H1 (cell line): ENCODE measurements around the gene C9orf50. TPM values are rescaled to one million over a fixed set of nuclear protein-coding genes. Genes with fewer than 3 reads are reported as not detected.

ENCODE experiments used
- CTCF ChIA-PET: fragments of 300-600 bp; sonication (Branson Sonifier 250); formaldehyde crosslinking; loops from one replicate; lab custom pipeline; 2021; ENCODE audit not compliant: partially characterized antibody; lab: Charles Lee
- POLR2A ChIA-PET: fragments of 300-600 bp; sonication (Branson Sonifier 250); formaldehyde crosslinking; loops from one replicate; lab custom pipeline; 2021; ENCODE audit warnings: inconsistent platforms; ENCODE audit not compliant: partially characterized antibody; lab: Charles Lee
- DNase-seq, 2 experiments: peaks; one replicate each; pipeline versions ENCODE4 v3.0.0 to v3.0.0-alpha.2; 2010 to 2022; ENCODE audit warnings: low spot score in 2 of 2, low read depth in 1 of 2, mixed read lengths in 1 of 2
- FAIRE-seq: peaks from 2 replicates; lab custom pipeline; 2011; peaks lifted over from hg19 to GRCh38; lab: Jason Lieb, UNC
- H2AFZ ChIP-seq: 2 replicates; pipeline ENCODE4 v1.8.1; 2012; ENCODE audit warnings: low read length, inconsistent platforms
- H2AK5ac ChIP-seq: 2 replicates; pipeline ENCODE4 v1.6.1; 2013; ENCODE audit warnings: low read depth, low read length
- H2BK120ac ChIP-seq: replicated peaks from 2 replicates; pipeline ENCODE3; 2013; ENCODE audit warnings: low read depth, low read length, inconsistent platforms
- H2BK12ac ChIP-seq: 2 replicates; pipeline ENCODE4 v1.6.1; 2013; ENCODE audit warnings: low read depth, low read length
- H2BK15ac ChIP-seq: 2 replicates; pipeline ENCODE4 v1.6.1; 2013; ENCODE audit warnings: low read length
- H2BK20ac ChIP-seq: 2 replicates; pipeline ENCODE4 v1.6.1; 2013; ENCODE audit warnings: low read length
- H2BK5ac ChIP-seq: 2 replicates; pipeline ENCODE4 v1.6.1; 2013; ENCODE audit warnings: low read depth, low read length
- H3K14ac ChIP-seq: 2 replicates; pipeline ENCODE4 v1.6.1; 2013; ENCODE audit warnings: inconsistent platforms; ENCODE audit not compliant: insufficient read length
- H3K18ac ChIP-seq: 2 replicates; pipeline ENCODE4 v1.6.1; 2013; ENCODE audit warnings: low read length; ENCODE audit errors: extremely low read depth
- H3K23ac ChIP-seq: 2 replicates; pipeline ENCODE4 v1.6.1; 2013; ENCODE audit warnings: inconsistent platforms; ENCODE audit not compliant: insufficient read length
- H3K23me2 ChIP-seq: 2 replicates; pipeline ENCODE4 v1.6.1; 2013; ENCODE audit warnings: low read depth, low read length
- H3K27ac ChIP-seq: 2 replicates; pipeline ENCODE4 v1.6.1; 2011; ENCODE audit warnings: low read depth, low read length, inconsistent platforms
- H3K27me3 ChIP-seq, 4 experiments: replicated peaks in 1 of 4; 1 replicate in 1 of 4; 2 replicates in 3 of 4; pipeline versions ENCODE4 v1.6.1 to v1.8.1; 2011 to 2013; ENCODE audit warnings: low read length in 3 of 4, mild to moderate bottlenecking in 3 of 4, inconsistent platforms in 2 of 4, mixed read lengths in 2 of 4, moderate library complexity in 1 of 4; ENCODE audit not compliant: control insufficient read depth in 3 of 4, insufficient read depth in 3 of 4; ENCODE audit errors: extremely low read depth in 1 of 4
- H3K36me3 ChIP-seq, 4 experiments: 2 replicates each; pipeline versions ENCODE4 v1.6.1 to v1.8.1; 2011 to 2013; ENCODE audit warnings: mild to moderate bottlenecking in 4 of 4, low read length in 3 of 4, moderate library complexity in 2 of 4, control low read depth in 1 of 4, inconsistent platforms in 1 of 4; ENCODE audit not compliant: insufficient read depth in 4 of 4, control insufficient read depth in 2 of 4
- H3K4ac ChIP-seq: replicated peaks from 2 replicates; pipeline ENCODE3; 2013; ENCODE audit warnings: low read length, low read depth, mixed read lengths, inconsistent platforms; ENCODE audit not compliant: insufficient read length
- H3K4me1 ChIP-seq, 4 experiments: replicated peaks in 1 of 4; 1 replicate in 1 of 4; 2 replicates in 3 of 4; pipeline versions ENCODE4 v1.6.1 to v1.8.1; 2011 to 2013; ENCODE audit warnings: low read length in 3 of 4, inconsistent platforms in 2 of 4, mixed read lengths in 1 of 4; ENCODE audit not compliant: insufficient read depth in 4 of 4, control insufficient read depth in 3 of 4
- H3K4me2 ChIP-seq, 2 experiments: 2 replicates each; pipeline versions ENCODE4 v1.6.1 to v1.8.1; 2011 to 2013; ENCODE audit warnings: low read depth in 2 of 2, low read length in 2 of 2, control low read depth in 1 of 2, inconsistent platforms in 1 of 2, mild to moderate bottlenecking in 1 of 2; ENCODE audit not compliant: insufficient read depth in 1 of 2
- H3K4me3 ChIP-seq, 4 experiments: fragments of 200-600, 300-600 bp in 1 of 4; sonication (generic), shearing (Covaris generic), sonication (Bioruptor Twin) in 1 of 4; 2 replicates each; pipeline versions ENCODE4 v1.5.1 to v1.8.1; 2011 to 2016; ENCODE audit warnings: low read length in 4 of 4, low read depth in 3 of 4, control low read depth in 2 of 4, inconsistent platforms in 2 of 4, mild to moderate bottlenecking in 2 of 4, mixed read lengths in 1 of 4, moderate library complexity in 1 of 4; ENCODE audit not compliant: insufficient read depth in 2 of 4; ENCODE audit errors: extremely low read depth in 1 of 4
- H3K56ac ChIP-seq: replicated peaks from 2 replicates; pipeline ENCODE3; 2013; ENCODE audit warnings: low read depth, mild to moderate bottlenecking, mixed read lengths, low read length, inconsistent platforms; ENCODE audit not compliant: insufficient read length
- H3K79me1 ChIP-seq: 2 replicates; pipeline ENCODE4 v1.6.1; 2013; ENCODE audit warnings: low read depth, low read length, control low read depth
- H3K79me2 ChIP-seq, 2 experiments: 2 replicates each; pipeline versions ENCODE4 v1.6.1 to v1.8.1; 2012 to 2013; ENCODE audit warnings: low read length in 2 of 2, mild to moderate bottlenecking in 2 of 2, inconsistent platforms in 1 of 2; ENCODE audit not compliant: insufficient read depth in 2 of 2, control insufficient read depth in 1 of 2
- H3K9ac ChIP-seq, 4 experiments: replicated peaks in 1 of 4; 1 replicate in 1 of 4; 2 replicates in 3 of 4; pipeline versions ENCODE4 v1.6.1 to v1.8.1; 2011 to 2013; ENCODE audit warnings: low read depth in 3 of 4, low read length in 3 of 4, control low read depth in 2 of 4, mild to moderate bottlenecking in 2 of 4, moderate library complexity in 2 of 4, inconsistent platforms in 1 of 4; ENCODE audit errors: extremely low read depth in 1 of 4
- H3K9me3 ChIP-seq, 2 experiments: 2 replicates each; pipeline versions ENCODE4 v1.6.1 to v1.8.1; 2012 to 2013; ENCODE audit warnings: mild to moderate bottlenecking in 2 of 2, moderate library complexity in 2 of 2, control low read depth in 1 of 2, inconsistent platforms in 1 of 2, low read depth in 1 of 2, low read length in 1 of 2, mixed read lengths in 1 of 2; ENCODE audit not compliant: insufficient read depth in 2 of 2
- H4K20me1 ChIP-seq, 2 experiments: replicated peaks in 1 of 2; 2 replicates each; pipeline versions ENCODE3 to v1.8.1; 2011 to 2013; ENCODE audit warnings: inconsistent platforms in 2 of 2, low read length in 2 of 2, mild to moderate bottlenecking in 1 of 2; ENCODE audit not compliant: insufficient read depth in 2 of 2, control insufficient read depth in 1 of 2
- H4K5ac ChIP-seq: 2 replicates; pipeline ENCODE4 v1.6.1; 2013; ENCODE audit warnings: low read length, low read depth, mixed read lengths, inconsistent platforms; ENCODE audit not compliant: insufficient read length
- H4K8ac ChIP-seq: 2 replicates; pipeline ENCODE4 v1.8.0; 2013; ENCODE audit warnings: mild to moderate bottlenecking, moderate library complexity, low read length, inconsistent platforms; ENCODE audit not compliant: insufficient read depth; ENCODE audit errors: extremely low read depth
- H4K91ac ChIP-seq: replicated peaks from 2 replicates; pipeline ENCODE3; 2013; ENCODE audit warnings: low read length, mixed read lengths, inconsistent platforms; ENCODE audit not compliant: insufficient read length
- GTF2F1 ChIP-seq: IDR thresholded peaks from 2 replicates; pipeline ENCODE4 v1.6.1; 2012; ENCODE audit warnings: low read depth, low read length, improper control_type of control experiment, borderline replicate concordance
- SIRT6 ChIP-seq: IDR thresholded peaks from one replicate; pipeline ENCODE4 v1.7.1; 2012; ENCODE audit warnings: low read length, inconsistent platforms
- WGBS, 2 experiments: shearing (Covaris generic) in 1 of 2; methylation state at CpG; one replicate each; pipeline versions ENCODE4 v1.1.6 to v1.1.7; 2013 to 2015; ENCODE audit warnings: low lambda C conversion rate in 2 of 2, mixed read lengths in 2 of 2, inconsistent platforms in 1 of 2, low coverage in 1 of 2, missing lambda C conversion rate in 1 of 2; ENCODE audit not compliant: insufficient replicate concordance in 2 of 2, insufficient coverage in 1 of 2, insufficient read length in 1 of 2; ENCODE audit errors: extremely low coverage in 1 of 2, missing lambda C conversion rate in 1 of 2; 5-methylcytosine and 5-hydroxymethylcytosine counted together
- polyA plus RNA-seq, 7 experiments: library from polyadenylated mRNA; depleted of rRNA in 3 of 7; stranded (reverse) in 5 of 7; unstranded in 2 of 7; fragments of >200 nt in 5 of 7; fragments of 200-250 nt in 2 of 7; gene quantifications; 1 replicate in 5 of 7; 2 replicates in 1 of 7; 4 replicates in 1 of 7; pipeline versions ENCODE4 v1.2.1 to v1.2.3, GENCODE V29; 2011 to 2013; ENCODE audit warnings: missing spikeins in 2 of 7, mixed read lengths in 2 of 7
- total RNA-seq: library from RNA; stranded (reverse); fragmentation: NEBNext Ultra II Directional; extraction: Animal tissue kit (Norgen Biotek cat#: 25700); gene quantifications from 2 replicates; pipeline ENCODE4 v1.2.1, GENCODE V29; 2021

C9orf50 gene
- total and polyA plus RNA-seq, 2 of the 8 experiments (the other 6 are each of a cell fraction or from before 2014, with no cell fraction given): not detected

DNA sequence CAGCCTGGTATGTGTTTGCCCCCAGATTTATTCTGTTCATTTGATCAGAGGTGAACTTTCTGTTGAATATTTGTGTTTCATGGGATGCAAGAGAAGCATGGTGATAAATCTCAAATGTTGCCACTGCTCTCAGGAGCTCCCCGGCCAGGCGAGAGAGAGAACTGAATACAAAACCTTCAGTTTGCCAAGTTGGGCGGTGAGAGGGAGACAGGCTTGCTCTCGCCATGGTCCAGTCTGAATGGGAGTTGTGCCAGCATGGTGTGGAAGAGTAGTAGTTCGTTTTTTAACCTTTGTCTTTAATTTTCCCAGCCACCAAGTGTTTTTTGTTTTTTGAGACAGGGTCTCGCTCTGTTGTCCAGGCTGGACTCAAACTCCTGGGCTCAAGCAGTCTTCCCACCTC lies 7.8 kb upstream of the C9orf50 start:
- Histone ChIP-seq H3K56ac (no peak overlapping the region), H3K79me1 (peaks cover 39% of the 10 kb centered on the region), H3K4me2 (peak overlapping the region in 1 of 2 experiments; percentile 99; a peak in 2 of 4 replicates), H4K8ac (no peak overlapping the region), H3K18ac (no peak overlapping the region), H3K23ac (no peak overlapping the region), H2BK5ac (no peak overlapping the region), H3K27me3 (no peaks in the 10 kb centered on the region), H2AK5ac (no peak overlapping the region), H3K4ac (no peak overlapping the region), H4K5ac (no peak overlapping the region), H3K9ac (no peak overlapping the region), H2BK120ac (no peak overlapping the region), H4K91ac (no peak overlapping the region), H3K36me3 (peaks cover 3 to 22% (median 11%) of the 10 kb centered on the region in 4 experiments; a peak in 6 of 8 replicates), H3K23me2 (peaks cover 11% of the 10 kb centered on the region), H3K79me2 (peaks cover 52 to 75% of the 10 kb centered on the region in 2 experiments), H2BK12ac (no peak overlapping the region), H2BK20ac (no peak overlapping the region), H3K9me3 (no peaks in the 10 kb centered on the region), H3K4me3 (no peak overlapping the region), H3K27ac (no peak overlapping the region), H2AFZ (no peak overlapping the region), H3K4me1 (peaks cover 10 to 19% (median 13%) of the 10 kb centered on the region in 4 experiments), H4K20me1 (peaks cover 48 to 66% of the 10 kb centered on the region in 2 experiments), H2BK15ac (no peak overlapping the region), H3K14ac (no peak overlapping the region)
- FAIRE-seq (no peak), DNase-seq (no peak)
- POLR2A ChIA-PET: interaction anchor here (1.4 to 8.4 kb wide), 2 partner anchors 10 to 451 kb away, joined by 4 to 95 read pairs; partner anchors contain the start of gene ASB6
- 82% methylated on average over 6 of the region's 6 CpGs; no CpG with 5 or more reads in 1 of the 2 experiments for WGBS, 2 experiments
- CTCF ChIA-PET: interaction anchor here (0.8 to 5.8 kb wide), 8 partner anchors 8 to 499 kb away, joined by 3 to 56 read pairs (median 4); partner anchors contain the start of gene C9orf50
- TF ChIP-seq GTF2F1 (no peak), SIRT6 (no peak)
